ENCODE data around the gene SET. TPM values are rescaled to one million over a fixed set of nuclear protein-coding genes. Genes with fewer than 3 reads are reported as not detected.

SET gene
- total and polyA plus RNA-seq, 2 of the 8 experiments (the other 6 are each of a cell fraction or from before 2014, with no cell fraction given): 466 to 1,345 TPM

DNA sequence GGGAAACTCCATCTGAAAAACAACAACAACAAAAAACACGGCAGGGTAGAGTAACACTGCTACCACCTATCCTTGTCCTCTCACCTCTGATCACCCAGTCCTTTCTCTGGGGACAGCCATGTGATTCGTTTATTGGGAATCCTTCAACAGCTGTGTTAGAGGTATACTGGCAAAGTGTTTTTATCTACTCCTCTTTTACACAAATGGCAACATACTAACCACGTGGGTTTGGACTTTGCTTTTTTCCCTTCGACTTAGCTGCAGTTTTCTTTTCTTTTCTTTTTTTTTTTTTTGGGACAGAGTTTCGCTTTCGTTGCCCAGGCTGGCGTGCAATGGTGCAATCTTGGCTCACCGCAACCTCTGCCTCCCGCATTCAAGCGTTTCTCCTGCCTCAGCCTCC lies 11.2 kb upstream of the SET start:
- H4K8ac ChIP-seq (ENCODE audit: extremely low read depth, insufficient read depth, low read length): no peak overlapping the region
- no peak overlapping the region for H4K5ac ChIP-seq (ENCODE audit: insufficient read length, low read depth, low read length)
- H3K9me3 ChIP-seq (ENCODE audit: insufficient read depth in 2 of 2, low read depth in 1 of 2, low read length in 1 of 2): no peaks in the 10 kb centered on the region; a peak in 1 of 4 replicates
- no peak overlapping the region for H2BK15ac ChIP-seq (ENCODE audit: low read length)
- no peak overlapping the region for H3K4ac ChIP-seq (replicated peaks; ENCODE audit: insufficient read length, low read depth, low read length)
- DNase-seq (ENCODE audit: low read depth in 1 of 2, low spot score in 2 of 2) (no peak), FAIRE-seq (no peak)
- no peak overlapping the region for H2BK120ac ChIP-seq (replicated peaks; ENCODE audit: low read depth, low read length)
- H3K23ac ChIP-seq (ENCODE audit: insufficient read length): no peak overlapping the region
- H3K4me2 ChIP-seq (ENCODE audit: insufficient read depth in 1 of 2, low read depth in 2 of 2, low read length in 2 of 2): no peak overlapping the region
- no peak overlapping the region for H2BK5ac ChIP-seq (ENCODE audit: low read depth, low read length)
- H2BK20ac ChIP-seq (ENCODE audit: low read length): no peak overlapping the region
- peak overlapping the region; percentile 51; the same call in 1 of the 2 replicates for H2AFZ ChIP-seq (ENCODE audit: low read length)
- H3K23me2 ChIP-seq (ENCODE audit: low read depth, low read length): no peaks in the 10 kb centered on the region
- H3K79me1 ChIP-seq (ENCODE audit: low read depth, low read length): no peaks in the 10 kb centered on the region
- H3K36me3 ChIP-seq (ENCODE audit: control insufficient read depth in 2 of 4, insufficient read depth in 4 of 4, low read length in 3 of 4): no peaks in the 10 kb centered on the region
- H3K79me2 ChIP-seq (ENCODE audit: control insufficient read depth in 1 of 2, insufficient read depth in 2 of 2, low read length in 2 of 2): no peaks in the 10 kb centered on the region; a peak in 1 of 4 replicates
- H2BK12ac ChIP-seq (ENCODE audit: low read depth, low read length): no peak overlapping the region
- H3K4me1 ChIP-seq (replicated peaks in 1 of 4; ENCODE audit: control insufficient read depth in 3 of 4, insufficient read depth in 4 of 4, low read length in 3 of 4): no peaks in the 10 kb centered on the region
- H4K91ac ChIP-seq (replicated peaks; ENCODE audit: insufficient read length, low read length): no peak overlapping the region
- H3K27me3 ChIP-seq (replicated peaks in 1 of 4; ENCODE audit: control insufficient read depth in 3 of 4, extremely low read depth in 1 of 4, insufficient read depth in 3 of 4, low read length in 3 of 4): no peaks in the 10 kb centered on the region
- no peak overlapping the region for H3K14ac ChIP-seq (ENCODE audit: insufficient read length)
- POLR2A ChIA-PET (ENCODE audit: partially characterized antibody): interaction anchor here (43.1 to 46.1 kb wide), 2 partner anchors 0 to 18 kb away, joined by 1197 read pairs; partner anchors contain the start of genes DYNC2I2, PKN3 and SET
- no peak overlapping the region for H3K56ac ChIP-seq (replicated peaks; ENCODE audit: insufficient read length, low read depth, low read length)
- H3K18ac ChIP-seq (ENCODE audit: extremely low read depth, low read length): no peak overlapping the region
- H3K4me3 ChIP-seq (ENCODE audit: extremely low read depth in 1 of 4, insufficient read depth in 2 of 4, low read depth in 3 of 4, low read length in 4 of 4): no peak overlapping the region
- no peak overlapping the region for H3K9ac ChIP-seq (replicated peaks in 1 of 4; ENCODE audit: extremely low read depth in 1 of 4, low read depth in 3 of 4, low read length in 3 of 4)
- no peak overlapping the region for H3K27ac ChIP-seq (ENCODE audit: low read depth, low read length)
- no peaks in the 10 kb centered on the region for H4K20me1 ChIP-seq (replicated peaks in 1 of 2; ENCODE audit: control insufficient read depth in 1 of 2, insufficient read depth in 2 of 2, low read length in 2 of 2)
- 84% methylated on average over 6 of the region's 10 CpGs; no CpG with 5 or more reads in 1 of the 2 experiments for WGBS, 2 experiments (ENCODE audit: extremely low coverage in 1 of 2, insufficient coverage in 1 of 2, insufficient read length in 1 of 2, insufficient replicate concordance in 2 of 2, low coverage in 1 of 2, low lambda C conversion rate in 2 of 2, missing lambda C conversion rate in 1 of 2)
- CTCF ChIA-PET (ENCODE audit: partially characterized antibody): interaction anchor here (0.6 to 0.7 kb wide), 2 partner anchors 101 to 240 kb away, joined by 3 read pairs; no protein-coding TSS in a partner anchor
- H2AK5ac ChIP-seq (ENCODE audit: low read depth, low read length): peak overlapping the region; percentile 84; the same call in 1 of the 2 replicates
- TF ChIP-seq SP1 (IDR thresholded peaks at IDR 0.05; ENCODE audit: low read depth, low read length): no peak
- TF ChIP-seq SIN3A (conservative IDR thresholded peaks at IDR 0.05 in 1 of 2, IDR thresholded peaks at IDR 0.05 in 1 of 2; ENCODE audit: low read depth in 1 of 2, low read length in 2 of 2): no peak
- no peak for TF ChIP-seq RAD21 (IDR thresholded peaks at IDR 0.05 in 1 of 2, conservative IDR thresholded peaks at IDR 0.05 in 1 of 2; ENCODE audit: low read depth in 2 of 2, low read length in 2 of 2)
- no peak for TF ChIP-seq NRF1 (IDR thresholded peaks at IDR 0.05; ENCODE audit: low read depth, low read length)
- no peak for TF ChIP-seq SP4 (IDR thresholded peaks at IDR 0.05; ENCODE audit: low read length)
- TF ChIP-seq RFX5 (IDR thresholded peaks at IDR 0.05; ENCODE audit: borderline replicate concordance, low read depth, low read length): no peak
- TF ChIP-seq TEAD4 (IDR thresholded peaks at IDR 0.05; ENCODE audit: low read depth, low read length): no peak
- TF ChIP-seq BRCA1 (IDR thresholded peaks at IDR 0.05; ENCODE audit: low read depth, low read length): no peak
- TF ChIP-seq ATF3 (IDR thresholded peaks at IDR 0.05; ENCODE audit: insufficient read depth, low read depth, low read length): no peak
- TF ChIP-seq SUZ12 (IDR thresholded peaks at IDR 0.05; ENCODE audit: low read length): no peak
- TF ChIP-seq RBBP5 (IDR thresholded peaks at IDR 0.05; ENCODE audit: borderline replicate concordance, low read depth, low read length): no peak
- TF ChIP-seq EGR1 (IDR thresholded peaks at IDR 0.05; ENCODE audit: borderline replicate concordance, low read depth, low read length): no peak
- no peak for TF ChIP-seq SIX5 (IDR thresholded peaks at IDR 0.05; ENCODE audit: low read depth, low read length)
- no peak for TF ChIP-seq TAF1 (IDR thresholded peaks at IDR 0.05; ENCODE audit: low read depth, low read length)

All from H1 (cell line).